Peyer's patch (tissue), 4 donors: ENCODE measurements around the gene NES. TPM values are rescaled to one million over a fixed set of nuclear protein-coding genes. Genes with fewer than 3 reads are reported as not detected.

ENCODE experiments used
- DNase-seq, 3 donors: peaks; one replicate each; pipeline ENCODE4 v3.0.0-alpha.2; 2017 to 2019
- H3K27ac ChIP-seq, 4 donors: fragments of 200-600 bp; sonication (generic); one replicate each; pipeline ENCODE4 v1.5.1; 2016 to 2019
- H3K27me3 ChIP-seq, 2 donors: fragments of 200-600 bp; sonication (generic); one replicate each; pipeline ENCODE4 v1.5.1; 2019
- H3K36me3 ChIP-seq, 3 donors: fragments of 200-600 bp; sonication (generic); one replicate each; pipeline ENCODE4 v1.5.1; 2016 to 2019
- H3K4me1 ChIP-seq, 4 donors: fragments of 200-600 bp; sonication (generic); one replicate each; pipeline ENCODE4 v1.5.1; 2016 to 2019
- H3K4me3 ChIP-seq, 4 donors: fragments of 200-600 bp; sonication (generic); 1 replicate in 3 of 4; 2 replicates in 1 of 4; pipeline ENCODE4 v1.5.1; 2016 to 2019; ENCODE audit warnings: mild to moderate bottlenecking in 1 of 4
- H3K9me3 ChIP-seq, 4 donors: fragments of 200-600 bp; sonication (generic); one replicate each; pipeline ENCODE4 v1.5.1; 2016 to 2019; ENCODE audit warnings: mild to moderate bottlenecking in 1 of 4
- CTCF ChIP-seq, 6 experiments: fragments of 450-650 bp in 4 of 6; fragments of 200-600 bp in 2 of 6; sonication (generic) in 1 of 6; IDR thresholded peaks; one replicate each; pipeline ENCODE4 v1.5.1; 2017 to 2019; ENCODE audit warnings: antibody characterized with exemption in 6 of 6, mild to moderate bottlenecking in 3 of 6, moderate library complexity in 1 of 6
- POLR2A ChIP-seq, 2 donors: fragments of 450-650 bp; IDR thresholded peaks; one replicate each; pipeline ENCODE4 v1.5.1; 2017; ENCODE audit warnings: antibody characterized with exemption in 2 of 2, mild to moderate bottlenecking in 2 of 2, moderate library complexity in 2 of 2
- total RNA-seq, 4 donors: library from RNA; depleted of rRNA; stranded (reverse); fragments of >200 nt; gene quantifications; one replicate each; pipeline ENCODE4 v1.1.0, GENCODE V29; 2016

The NES gene
- total RNA-seq, 4 donors from 2014 or later = 2.8 to 25.6 (median 3.1) TPM

DNA sequence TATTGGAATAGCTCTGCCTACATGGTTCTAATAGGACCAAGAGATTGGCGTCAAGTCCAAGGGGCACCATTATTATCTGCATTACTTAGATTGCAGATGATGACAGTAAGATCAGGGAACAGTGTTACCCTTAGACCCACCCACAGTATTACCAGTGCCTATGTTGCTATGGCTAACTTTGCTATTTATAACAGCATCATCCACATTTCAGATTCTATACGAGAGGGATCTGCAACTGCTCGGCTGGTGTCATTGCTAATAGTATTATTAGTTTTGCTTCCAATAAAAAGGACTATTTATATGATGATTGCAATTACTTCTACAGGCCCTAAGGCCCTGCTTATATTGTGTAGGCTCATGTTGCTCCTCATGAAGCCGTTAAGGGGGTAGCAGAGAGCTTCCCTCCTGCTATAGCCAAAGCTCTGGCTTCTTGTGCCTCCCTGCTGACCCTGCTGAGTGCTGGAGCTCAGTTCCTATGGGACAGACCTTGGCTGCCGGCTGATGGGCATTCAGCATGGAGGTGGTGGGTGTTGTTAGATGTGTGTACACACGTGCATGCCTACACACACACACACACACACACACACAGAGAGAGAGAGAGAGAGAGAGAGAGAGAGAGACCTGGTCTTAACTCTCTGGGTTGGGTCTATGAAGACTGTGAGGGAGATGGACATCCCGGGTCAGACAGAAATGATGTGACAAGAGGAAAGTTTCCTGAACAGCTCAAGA is 34.0 kb downstream of the NES start:
- peaks cover 0 to 17% of the 10 kb centered on the region in 2 donors for H3K27me3 ChIP-seq

GRCh38 chr1:156642265-156643048 is 34.8 kb downstream of the NES start:
- H3K4me1 ChIP-seq = peaks cover 0 to 15% (median 11%) of the 10 kb centered on the region in 4 donors
- DNase-seq = no peak
- H3K4me3 ChIP-seq = peak overlapping the region in 3 of 4 donors; percentile 41 to 43 (median 42)
- H3K27me3 ChIP-seq = peaks cover 0 to 17% of the 10 kb centered on the region in 2 donors
- H3K36me3 ChIP-seq = no peaks in the 10 kb centered on the region
- no peaks in the 10 kb centered on the region for H3K9me3 ChIP-seq
- H3K27ac ChIP-seq = no peak overlapping the region
- TF ChIP-seq POLR2A (IDR thresholded peaks at IDR 0.05) (no peak), CTCF (IDR thresholded peaks at IDR 0.05) (no peak)

More for the DNA sequence above, 34.0 kb downstream of the NES start:
- TF ChIP-seq CTCF (IDR thresholded peaks at IDR 0.05) (no peak), POLR2A (IDR thresholded peaks at IDR 0.05) (no peak)
- DNase-seq = no peak
- no peak overlapping the region for H3K27ac ChIP-seq
- H3K4me3 ChIP-seq = no peak overlapping the region
- peaks cover 0 to 15% (median 11%) of the 10 kb centered on the region in 4 donors for H3K4me1 ChIP-seq
- H3K9me3 ChIP-seq = no peaks in the 10 kb centered on the region
- H3K36me3 ChIP-seq = no peaks in the 10 kb centered on the region

DNA sequence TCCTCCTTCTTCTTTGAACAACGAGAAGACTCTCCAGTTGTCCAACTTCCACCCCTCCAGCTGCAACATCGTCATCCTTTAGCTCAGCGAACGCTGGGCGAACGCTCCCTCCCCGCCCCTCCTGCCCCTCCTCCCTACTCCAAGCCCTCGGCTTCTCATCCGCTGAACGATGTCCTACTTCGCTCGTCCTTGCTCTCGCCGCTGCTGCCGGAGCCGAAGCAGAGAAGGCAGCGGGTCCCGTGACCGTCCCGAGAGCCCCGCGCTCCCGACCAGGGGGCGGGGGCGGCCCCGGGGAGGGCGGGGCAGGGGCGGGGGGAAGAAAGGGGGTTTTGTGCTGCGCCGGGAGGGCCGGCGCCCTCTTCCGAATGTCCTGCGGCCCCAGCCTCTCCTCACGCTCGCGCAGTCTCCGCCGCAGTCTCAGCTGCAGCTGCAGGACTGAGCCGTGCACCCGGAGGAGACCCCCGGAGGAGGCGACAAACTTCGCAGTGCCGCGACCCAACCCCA is 35.4 kb downstream of the NES start, which contains the start of gene BCAN:
Gene BCAN (plus strand): TSS at position 357 of the 504 bp plus-strand sequence. CDS start 3,938 bp downstream, outside the sequence.
- Histone ChIP-seq H3K27me3 (peaks cover 0 to 17% of the 10 kb centered on the region in 2 donors), H3K27ac (no peak within 1 kb of the TSS), H3K36me3 (no peaks in the 10 kb centered on the region), H3K4me1 (peaks cover 0 to 15% (median 11%) of the 10 kb centered on the region in 4 donors), H3K9me3 (no peaks in the 10 kb centered on the region), H3K4me3 (peak within 1 kb of the TSS; percentile 16 to 43 (median 42))
- no peak for TF ChIP-seq CTCF (IDR thresholded peaks at IDR 0.05)
- TF ChIP-seq POLR2A (IDR thresholded peaks at IDR 0.05) = no peak
- no peak for DNase-seq

DNA sequence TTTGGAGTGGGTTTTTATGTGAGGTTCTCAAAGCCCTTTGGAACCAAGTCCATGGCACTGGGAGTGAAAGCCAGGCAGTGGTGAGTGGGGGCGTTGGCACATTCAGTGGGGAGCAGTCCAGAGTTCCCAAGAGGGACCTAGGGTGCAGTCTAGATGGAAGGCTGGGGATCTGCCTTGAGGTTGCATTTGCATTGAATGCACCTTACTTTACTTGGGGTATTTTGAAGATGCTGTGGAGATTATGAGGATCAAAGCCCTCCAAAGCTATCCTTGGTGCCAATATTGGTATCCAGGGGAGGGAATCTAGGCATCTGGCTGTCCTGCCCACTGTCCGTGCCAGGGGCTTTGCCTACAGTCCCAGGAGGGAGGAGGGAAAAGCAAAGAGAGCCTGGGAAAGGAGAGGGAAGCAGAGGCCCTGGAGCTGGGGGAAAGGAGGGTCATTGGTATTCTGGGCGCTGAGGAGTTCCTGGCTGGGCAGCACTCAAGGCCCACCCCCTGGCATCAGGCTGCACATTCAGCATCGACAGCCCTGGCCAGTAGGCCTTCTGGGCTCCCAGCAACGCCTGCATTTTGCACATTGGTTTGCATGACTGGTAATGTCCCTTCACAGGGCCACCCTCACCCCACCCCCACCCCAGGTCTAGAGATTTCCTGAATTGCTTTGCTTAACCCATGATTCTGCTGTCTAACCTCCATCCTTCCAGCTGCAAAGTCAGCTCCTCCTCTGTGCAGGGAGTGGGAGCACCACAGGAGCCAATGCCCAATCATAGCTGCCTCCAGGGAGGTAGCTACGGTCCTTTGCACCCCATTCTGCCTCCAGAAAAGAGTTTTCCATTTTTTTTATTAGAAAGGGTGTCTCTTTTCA is 36.1 kb downstream of the NES start:
- Histone ChIP-seq H3K27me3 (peaks cover 0 to 17% of the 10 kb centered on the region in 2 donors), H3K4me3 (peak overlapping the region in 2 of 4 donors; percentile 41 to 42)

More for the DNA sequence above, 36.1 kb downstream of the NES start:
- no peak overlapping the region for H3K27ac ChIP-seq
- H3K9me3 ChIP-seq = no peaks in the 10 kb centered on the region
- no peaks in the 10 kb centered on the region for H3K36me3 ChIP-seq
- DNase-seq = no peak
- peaks cover 0 to 15% (median 11%) of the 10 kb centered on the region in 4 donors for H3K4me1 ChIP-seq
- TF ChIP-seq CTCF (IDR thresholded peaks at IDR 0.05) = no peak
- no peak for TF ChIP-seq POLR2A (IDR thresholded peaks at IDR 0.05)
